Fibroblast of mammary gland (primary cell): ENCODE results near the gene SEL1L2.

Experiments
- DNase-seq: peaks from one replicate; pipeline ENCODE4 v3.0.0-alpha.2; 2010; ENCODE audit warnings: low read depth
- H3K4me3 ChIP-seq: 2 replicates; pipeline ENCODE4 v1.5.1; 2011; ENCODE audit warnings: low read depth, mild to moderate bottlenecking, low read length, moderate library complexity; ENCODE audit not compliant: control insufficient read depth
- TF ChIP-seq, protein P1 (sequence below): conservative IDR thresholded peaks from 2 replicates; pipeline ENCODE4 v1.5.1; 2011; ENCODE audit warnings: low read depth, low read length, inconsistent platforms; ENCODE audit not compliant: control insufficient read depth, insufficient read depth

The SEL1L2 gene

DNA sequence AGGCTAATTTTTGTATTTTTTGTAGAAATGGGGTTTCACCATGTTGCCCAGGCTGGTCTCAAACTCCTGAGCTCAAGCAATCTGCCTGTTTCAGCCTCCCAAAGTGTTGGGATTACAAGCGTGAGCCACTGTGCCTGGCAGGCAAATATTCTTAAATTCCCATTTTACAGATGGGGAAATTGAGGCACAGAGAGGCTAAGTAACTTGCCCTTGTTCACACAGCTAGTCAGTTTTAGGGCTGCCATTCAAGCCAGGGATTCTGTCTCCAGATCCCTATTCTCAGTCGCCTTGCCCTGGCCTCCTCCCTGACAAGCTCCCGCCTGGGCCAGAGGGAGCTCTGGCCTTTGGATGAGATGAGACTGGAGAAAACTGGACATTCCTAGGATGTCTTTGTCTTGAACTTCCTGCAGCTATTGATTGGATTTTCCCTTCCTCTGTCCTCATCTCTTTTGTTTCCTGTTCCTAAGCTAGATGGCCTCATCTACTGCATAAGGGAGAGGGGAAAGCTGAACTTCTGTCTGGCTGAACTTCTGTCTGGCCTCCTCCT is 115.1 kb downstream of the SEL1L2 start:
- TF ChIP-seq, protein P1, sequence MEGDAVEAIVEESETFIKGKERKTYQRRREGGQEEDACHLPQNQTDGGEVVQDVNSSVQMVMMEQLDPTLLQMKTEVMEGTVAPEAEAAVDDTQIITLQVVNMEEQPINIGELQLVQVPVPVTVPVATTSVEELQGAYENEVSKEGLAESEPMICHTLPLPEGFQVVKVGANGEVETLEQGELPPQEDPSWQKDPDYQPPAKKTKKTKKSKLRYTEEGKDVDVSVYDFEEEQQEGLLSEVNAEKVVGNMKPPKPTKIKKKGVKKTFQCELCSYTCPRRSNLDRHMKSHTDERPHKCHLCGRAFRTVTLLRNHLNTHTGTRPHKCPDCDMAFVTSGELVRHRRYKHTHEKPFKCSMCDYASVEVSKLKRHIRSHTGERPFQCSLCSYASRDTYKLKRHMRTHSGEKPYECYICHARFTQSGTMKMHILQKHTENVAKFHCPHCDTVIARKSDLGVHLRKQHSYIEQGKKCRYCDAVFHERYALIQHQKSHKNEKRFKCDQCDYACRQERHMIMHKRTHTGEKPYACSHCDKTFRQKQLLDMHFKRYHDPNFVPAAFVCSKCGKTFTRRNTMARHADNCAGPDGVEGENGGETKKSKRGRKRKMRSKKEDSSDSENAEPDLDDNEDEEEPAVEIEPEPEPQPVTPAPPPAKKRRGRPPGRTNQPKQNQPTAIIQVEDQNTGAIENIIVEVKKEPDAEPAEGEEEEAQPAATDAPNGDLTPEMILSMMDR = no peak
- DNase-seq = no peak
- H3K4me3 ChIP-seq = no peak overlapping the region

DNA sequence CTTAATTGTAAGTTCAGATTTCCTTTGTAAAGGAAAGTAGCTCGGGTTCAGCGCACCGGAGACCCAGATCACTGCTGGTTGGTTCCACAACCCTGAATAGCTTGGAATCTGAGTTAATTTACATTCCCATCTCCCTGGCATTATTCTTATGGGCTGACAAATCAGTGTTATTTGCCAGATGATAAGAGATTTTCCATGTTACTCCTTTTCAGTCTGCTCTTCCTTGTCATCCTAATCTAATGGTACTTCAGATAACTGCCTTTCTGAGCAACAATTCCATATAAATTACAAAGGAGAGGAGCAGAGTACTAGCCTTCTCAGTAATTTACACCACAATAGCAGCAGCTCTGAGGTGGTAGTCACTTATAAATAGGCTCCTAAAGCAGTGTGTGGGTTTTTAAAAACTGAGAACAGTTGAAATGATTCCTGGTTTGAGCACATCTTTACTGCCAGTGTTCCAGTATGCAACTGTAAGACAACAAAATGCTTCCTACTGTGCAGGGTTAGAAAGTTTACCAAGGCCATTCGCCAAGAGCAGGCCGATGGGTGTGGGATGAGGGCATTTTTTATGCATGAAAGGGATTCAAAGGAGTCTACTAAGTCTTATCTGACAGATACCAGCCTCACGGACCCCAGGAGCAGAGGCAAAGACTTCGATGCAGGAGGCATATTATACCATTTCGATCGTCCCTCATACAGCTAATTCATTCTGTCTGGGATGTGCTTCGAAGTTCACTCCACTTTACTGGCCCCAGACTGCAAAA is 115.8 kb downstream of the SEL1L2 start:
- no peak for DNase-seq
- TF ChIP-seq, protein P1 = no peak
- H3K4me3 ChIP-seq = no peak overlapping the region

GRCh38 chr20:13873831-13874230 is 116.6 kb downstream of the SEL1L2 start:
- DNase-seq = no peak
- H3K4me3 ChIP-seq = no peak overlapping the region
- TF ChIP-seq, protein P1 = no peak

- no peak for DNase-seq
These were observed 120.2 kb downstream of the SEL1L2 start for GRCh38 chr20:13870170-13870748.

DNA sequence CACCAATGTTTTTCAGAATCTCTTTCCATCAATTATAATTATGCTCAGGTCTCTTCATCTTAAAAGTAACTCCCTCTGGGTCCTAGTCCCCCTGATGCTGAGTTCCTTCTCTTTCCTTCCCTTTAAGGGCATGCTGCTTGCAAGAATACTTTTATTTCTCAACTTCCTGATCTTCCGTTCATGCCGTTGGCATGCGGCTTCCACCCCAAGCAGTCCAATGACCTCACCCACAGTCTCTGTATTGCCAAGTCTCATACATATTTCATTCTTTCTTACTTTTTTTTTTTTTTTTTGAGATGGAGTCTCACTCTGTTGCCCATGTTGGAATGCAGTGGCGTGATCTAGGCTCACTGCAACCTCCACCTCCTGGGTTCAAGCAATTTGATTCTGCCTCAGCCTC is 122.1 kb downstream of the SEL1L2 start:
- TF ChIP-seq, protein P1 = no peak
- H3K4me3 ChIP-seq = no peak overlapping the region
- DNase-seq = peak; percentile 83

More at GRCh38 chr20:13870170-13870748, 120.2 kb downstream of the SEL1L2 start:
- TF ChIP-seq, protein P1 = no peak
- H3K4me3 ChIP-seq = no peak overlapping the region

GRCh38 chr20:13865791-13866351 is 124.5 kb downstream of the SEL1L2 start:
- no peak overlapping the region for H3K4me3 ChIP-seq
- DNase-seq = peak; percentile 82
- TF ChIP-seq, protein P1 = no peak
